GM23248 (cell line): ENCODE results near the gene MAP3K13. TPM values are rescaled to one million over a fixed set of nuclear protein-coding genes. Genes with fewer than 3 reads are reported as not detected.

Source experiments
- DNase-seq: peaks from one replicate; pipeline ENCODE4 v3.0.0-alpha.2; 2015
- H2AFZ ChIP-seq: fragments of 200-600 bp; sonication (generic); 2 replicates; pipeline ENCODE4 v1.6.1; 2016; ENCODE audit warnings: antibody characterized with exemption
- H3F3A ChIP-seq: fragments of 200-600 bp; sonication (generic); 2 replicates; pipeline ENCODE4 v1.6.1; 2016; ENCODE audit warnings: mild to moderate bottlenecking, antibody characterized with exemption, mixed run types; ENCODE audit not compliant: insufficient read depth
- H3K27ac ChIP-seq: fragments of 200-600 bp; sonication (generic); 2 replicates; pipeline ENCODE4 v1.5.1; 2016; ENCODE audit warnings: mild to moderate bottlenecking
- H3K27me3 ChIP-seq: fragments of 200-600 bp; sonication (generic); replicated peaks from 2 replicates; pipeline ENCODE4 v1.6.1; 2016; ENCODE audit warnings: mild to moderate bottlenecking; ENCODE audit not compliant: insufficient read depth
- H3K36me3 ChIP-seq: fragments of 200-600 bp; sonication (generic); 2 replicates; pipeline ENCODE4 v1.6.1; 2016; ENCODE audit warnings: low read depth, mild to moderate bottlenecking
- H3K4me1 ChIP-seq: fragments of 200-600 bp; sonication (generic); 2 replicates; pipeline ENCODE4 v1.6.1; 2016; ENCODE audit warnings: mild to moderate bottlenecking; ENCODE audit not compliant: insufficient read depth
- H3K4me2 ChIP-seq: fragments of 200-600 bp; sonication (generic); one replicate; pipeline ENCODE4 v1.6.1; 2016; ENCODE audit warnings: mild to moderate bottlenecking; ENCODE audit not compliant: unreplicated experiment
- H3K4me3 ChIP-seq: fragments of 200-600 bp; sonication (generic); 2 replicates; pipeline ENCODE4 v1.5.1; 2016; ENCODE audit warnings: mild to moderate bottlenecking
- H3K79me2 ChIP-seq: fragments of 200-600 bp; sonication (generic); 2 replicates; pipeline ENCODE4 v1.6.1; 2016; ENCODE audit warnings: mild to moderate bottlenecking; ENCODE audit not compliant: insufficient read depth
- H3K9ac ChIP-seq: fragments of 200-600 bp; sonication (generic); 2 replicates; pipeline ENCODE4 v1.6.1; 2016; ENCODE audit warnings: mild to moderate bottlenecking
- H3K9me2 ChIP-seq: fragments of 200-600 bp; sonication (generic); 2 replicates; pipeline ENCODE4 v1.6.1; 2016; ENCODE audit warnings: mixed run types, mild to moderate bottlenecking, moderate library complexity; ENCODE audit not compliant: insufficient read depth
- H3K9me3 ChIP-seq: fragments of 200-600 bp; sonication (generic); one replicate; pipeline ENCODE4 v1.6.1; 2017; ENCODE audit warnings: low read depth
- H4K20me1 ChIP-seq: fragments of 200-600 bp; sonication (generic); 2 replicates; pipeline ENCODE4 v1.6.0; 2016; ENCODE audit not compliant: insufficient read depth
- EZH2 ChIP-seq: fragments of 200-600 bp; sonication (generic); IDR thresholded peaks from 2 replicates; pipeline ENCODE4 v1.6.1; 2018; ENCODE audit warnings: antibody characterized with exemption, mild to moderate bottlenecking; ENCODE audit not compliant: insufficient read depth, poor library complexity, severe bottlenecking
- EZH2phosphoT487 ChIP-seq: fragments of 200-600 bp; sonication (generic); IDR thresholded peaks from 2 replicates; pipeline ENCODE4 v1.6.1; 2018; ENCODE audit warnings: antibody characterized with exemption, moderate library complexity, mild to moderate bottlenecking, low read depth; ENCODE audit not compliant: insufficient read depth
- WGBS, 2 experiments: methylation state at CpG; one replicate each; pipeline ENCODE4 v1.1.6; 2015 to 2017; ENCODE audit warnings: low lambda C conversion rate in 2 of 2, low coverage in 1 of 2; ENCODE audit errors: missing lambda C conversion rate in 2 of 2; 5-methylcytosine and 5-hydroxymethylcytosine counted together
- in situ Hi-C: fragments of 300-500 bp; cut with MboI; formaldehyde crosslinking; loops from 2 replicates; pipeline ENCODE4 v1.15.0; 2020
- polyA plus RNA-seq: library from polyadenylated mRNA; unstranded; fragments of >200 nt; fragmentation: Nextera tagmentation; extraction: Ambion mirVana; gene quantifications from 2 replicates; pipeline ENCODE4 v1.2.1, GENCODE V29; 2016
- total RNA-seq: library from RNA; depleted of rRNA; stranded (reverse); fragments of >200 nt; shearing (Covaris generic); gene quantifications from 2 replicates; pipeline ENCODE4 v1.2.3, GENCODE V29; 2014

Gene MAP3K13
- total and polyA plus RNA-seq, 2 experiments from 2014 or later, result 14.8 to 52.5 TPM

GRCh38 chr3:185422677-185423076, 59.7 kb downstream of the MAP3K13 start:
- Histone ChIP-seq H3K4me1 (no peaks in the 10 kb centered on the region), H4K20me1 (no peaks in the 10 kb centered on the region), H3K36me3 (no peaks in the 10 kb centered on the region), H3K4me3 (no peak overlapping the region), H3K4me2 (no peak overlapping the region), H3F3A (no peaks in the 10 kb centered on the region), H3K9ac (no peak overlapping the region), H3K79me2 (no peaks in the 10 kb centered on the region), H3K27ac (no peak overlapping the region), H3K9me3 (no peaks in the 10 kb centered on the region), H2AFZ (no peak overlapping the region), H3K27me3 (no peaks in the 10 kb centered on the region), H3K9me2 (no peaks in the 10 kb centered on the region)
- no peak for TF ChIP-seq EZH2
- TF ChIP-seq EZH2phosphoT487, result no peak
- in situ Hi-C loops, result no loop called here
- DNase-seq, result no peak
- WGBS, 2 experiments, result 80 to 83% methylated on average over 4 of the region's 4 CpGs

- H3K36me3 ChIP-seq, result no peaks in the 10 kb centered on the region
- TF ChIP-seq EZH2phosphoT487, result no peak
- TF ChIP-seq EZH2, result no peak
- no peaks in the 10 kb centered on the region for H3K27me3 ChIP-seq
- no peak overlapping the region for H2AFZ ChIP-seq
- no peaks in the 10 kb centered on the region for H3K79me2 ChIP-seq
- in situ Hi-C loops, result no loop called here
- H3K9ac ChIP-seq, result no peak overlapping the region
- no peaks in the 10 kb centered on the region for H3K4me1 ChIP-seq
- H4K20me1 ChIP-seq, result no peaks in the 10 kb centered on the region
- H3K27ac ChIP-seq, result no peak overlapping the region
- WGBS, 2 experiments, result 35 to 39% methylated on average over 3 of the region's 3 CpGs
- peak; percentile 47 for DNase-seq
- H3K9me2 ChIP-seq, result no peaks in the 10 kb centered on the region
- no peak overlapping the region for H3K4me3 ChIP-seq
- H3K9me3 ChIP-seq, result no peaks in the 10 kb centered on the region
- no peaks in the 10 kb centered on the region for H3F3A ChIP-seq
- H3K4me2 ChIP-seq, result no peak overlapping the region
Measured at GRCh38 chr3:185423178-185423577, 60.2 kb downstream of the MAP3K13 start.

- Histone ChIP-seq H3K9me2 (no peaks in the 10 kb centered on the region), H3K79me2 (no peaks in the 10 kb centered on the region), H4K20me1 (no peaks in the 10 kb centered on the region), H3K4me1 (no peaks in the 10 kb centered on the region), H3K4me3 (no peak overlapping the region), H3K9ac (no peak overlapping the region), H3K27me3 (no peaks in the 10 kb centered on the region), H3K4me2 (no peak overlapping the region), H3K27ac (no peak overlapping the region), H3K36me3 (no peaks in the 10 kb centered on the region), H3K9me3 (no peaks in the 10 kb centered on the region), H2AFZ (no peak overlapping the region), H3F3A (no peaks in the 10 kb centered on the region)
- DNase-seq, result no peak
- WGBS, 2 experiments, result 50 to 53% methylated on average over 1 of the region's 1 CpG
- TF ChIP-seq EZH2 (no peak), EZH2phosphoT487 (no peak)
- in situ Hi-C loops, result no loop called here
Measured at GRCh38 chr3:185424435-185424834, 61.5 kb downstream of the MAP3K13 start.

- in situ Hi-C loops, result no loop called here
Measured at GRCh38 chr3:185430375-185430774, 67.4 kb downstream of the MAP3K13 start.

More at GRCh38 chr3:185430375-185430774, 67.4 kb downstream of the MAP3K13 start:
- H3K79me2 ChIP-seq, result no peaks in the 10 kb centered on the region
- no peaks in the 10 kb centered on the region for H3K27me3 ChIP-seq
- no peak overlapping the region for H3K4me2 ChIP-seq
- H2AFZ ChIP-seq, result no peak overlapping the region
- no peak overlapping the region for H3K27ac ChIP-seq
- H3K9me2 ChIP-seq, result no peaks in the 10 kb centered on the region
- DNase-seq, result no peak
- no peaks in the 10 kb centered on the region for H3K9me3 ChIP-seq
- H3K9ac ChIP-seq, result no peak overlapping the region
- no peaks in the 10 kb centered on the region for H3K36me3 ChIP-seq
- no peaks in the 10 kb centered on the region for H4K20me1 ChIP-seq
- no peaks in the 10 kb centered on the region for H3K4me1 ChIP-seq
- TF ChIP-seq EZH2 (no peak), EZH2phosphoT487 (no peak)
- no peaks in the 10 kb centered on the region for H3F3A ChIP-seq
- WGBS, 2 experiments, result 78% methylated on average over 4 of the region's 4 CpGs
- no peak overlapping the region for H3K4me3 ChIP-seq
